Measurements from ENCODE around the gene SERPIND1.

Gene SERPIND1

DNA sequence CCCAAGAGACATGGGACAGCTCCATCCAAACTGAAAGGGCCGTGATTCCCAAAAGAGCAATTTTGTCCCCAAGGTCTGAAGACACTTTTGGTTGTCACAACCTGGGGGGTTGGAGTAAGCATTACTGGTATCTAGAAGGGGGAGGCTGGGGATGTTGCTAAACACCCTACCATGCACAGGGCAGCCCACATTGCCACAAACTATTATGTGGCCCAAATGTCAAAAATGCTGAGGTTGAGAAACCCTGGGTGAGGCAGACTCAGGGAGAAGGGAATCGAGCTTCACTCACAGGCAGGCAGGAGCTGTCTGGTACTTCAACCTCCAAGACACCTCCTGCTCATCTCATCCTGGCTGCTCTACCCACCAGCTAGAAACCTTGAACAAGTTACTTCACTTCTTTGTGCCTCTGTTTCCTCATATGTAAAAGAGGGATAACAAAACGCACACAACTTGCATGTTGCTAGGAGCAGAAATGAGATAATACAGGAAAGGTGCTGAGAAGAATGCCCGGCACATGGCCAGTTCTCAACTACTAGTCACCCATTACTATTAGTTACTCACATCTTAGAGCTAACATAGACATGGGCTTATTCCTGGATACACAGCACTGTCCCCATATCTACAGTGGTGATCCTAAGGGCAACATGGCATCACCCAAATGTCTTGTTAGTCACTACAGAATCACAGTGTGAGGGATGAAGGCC is 8.8 kb downstream of the SERPIND1 start:
- no peaks in the 10 kb centered on the region for H3K9me3 ChIP-seq (ENCODE audit: control insufficient read depth, insufficient read depth, low read length)
- no peak overlapping the region for H3K27ac ChIP-seq (ENCODE audit: low read depth, low read length)
- H3K4me2 ChIP-seq (ENCODE audit: low read length) = no peak overlapping the region
- H3K4me3 ChIP-seq (ENCODE audit: low read length) = no peak overlapping the region
- H3K9me2 ChIP-seq (replicated peaks; ENCODE audit: control insufficient read depth, low read length) = no peaks in the 10 kb centered on the region
- 0 out of 2 replicates have a peak, but pooled peaks cover 3% of the 10 kb centered on the region for H4K20me1 ChIP-seq (ENCODE audit: control insufficient read depth, insufficient read depth, low read depth, low read length)
- peaks cover 18% of the 10 kb centered on the region for H3K36me3 ChIP-seq (ENCODE audit: control insufficient read depth, low read length)
- H3K79me2 ChIP-seq (ENCODE audit: control insufficient read depth, low read length) = no peaks in the 10 kb centered on the region
- H3F3A ChIP-seq (ENCODE audit: control insufficient read depth, insufficient read depth) = no peaks in the 10 kb centered on the region; the same call in 1 of the 2 replicates
- H3K27me3 ChIP-seq (ENCODE audit: control insufficient read depth, low read length) = no peaks in the 10 kb centered on the region
- no peak for TF ChIP-seq EZH2phosphoT487 (IDR thresholded peaks at IDR 0.05; ENCODE audit: borderline replicate concordance, low read length)
- TF ChIP-seq CTCF (IDR thresholded peaks at IDR 0.05; ENCODE audit: low read depth, low read length, poor library complexity, severe bottlenecking) = no peak
- H3K4me1 ChIP-seq (ENCODE audit: control insufficient read depth, low read length) = no peaks in the 10 kb centered on the region

GRCh38 chr22:20783300-20783673 is 9.4 kb downstream of the SERPIND1 start:
- H4K20me1 ChIP-seq (ENCODE audit: control insufficient read depth, insufficient read depth, low read depth, low read length) = 0 out of 2 replicates have a peak, but pooled peaks cover 3% of the 10 kb centered on the region
- H3K4me3 ChIP-seq (ENCODE audit: low read length) = no peak overlapping the region
- no peak for TF ChIP-seq EZH2phosphoT487 (IDR thresholded peaks at IDR 0.05; ENCODE audit: borderline replicate concordance, low read length)
- no peaks in the 10 kb centered on the region for H3K4me1 ChIP-seq (ENCODE audit: control insufficient read depth, low read length)
- H3K27me3 ChIP-seq (ENCODE audit: control insufficient read depth, low read length) = no peaks in the 10 kb centered on the region
- peaks cover 23% of the 10 kb centered on the region for H3K36me3 ChIP-seq (ENCODE audit: control insufficient read depth, low read length)
- H3K27ac ChIP-seq (ENCODE audit: low read depth, low read length) = no peak overlapping the region
- H3K79me2 ChIP-seq (ENCODE audit: control insufficient read depth, low read length) = no peaks in the 10 kb centered on the region
- no peaks in the 10 kb centered on the region for H3K9me2 ChIP-seq (replicated peaks; ENCODE audit: control insufficient read depth, low read length)
- H3K4me2 ChIP-seq (ENCODE audit: low read length) = no peak overlapping the region
- H3K9me3 ChIP-seq (ENCODE audit: control insufficient read depth, insufficient read depth, low read length) = no peaks in the 10 kb centered on the region
- H3F3A ChIP-seq (ENCODE audit: control insufficient read depth, insufficient read depth) = no peaks in the 10 kb centered on the region; the same call in 1 of the 2 replicates

DNA sequence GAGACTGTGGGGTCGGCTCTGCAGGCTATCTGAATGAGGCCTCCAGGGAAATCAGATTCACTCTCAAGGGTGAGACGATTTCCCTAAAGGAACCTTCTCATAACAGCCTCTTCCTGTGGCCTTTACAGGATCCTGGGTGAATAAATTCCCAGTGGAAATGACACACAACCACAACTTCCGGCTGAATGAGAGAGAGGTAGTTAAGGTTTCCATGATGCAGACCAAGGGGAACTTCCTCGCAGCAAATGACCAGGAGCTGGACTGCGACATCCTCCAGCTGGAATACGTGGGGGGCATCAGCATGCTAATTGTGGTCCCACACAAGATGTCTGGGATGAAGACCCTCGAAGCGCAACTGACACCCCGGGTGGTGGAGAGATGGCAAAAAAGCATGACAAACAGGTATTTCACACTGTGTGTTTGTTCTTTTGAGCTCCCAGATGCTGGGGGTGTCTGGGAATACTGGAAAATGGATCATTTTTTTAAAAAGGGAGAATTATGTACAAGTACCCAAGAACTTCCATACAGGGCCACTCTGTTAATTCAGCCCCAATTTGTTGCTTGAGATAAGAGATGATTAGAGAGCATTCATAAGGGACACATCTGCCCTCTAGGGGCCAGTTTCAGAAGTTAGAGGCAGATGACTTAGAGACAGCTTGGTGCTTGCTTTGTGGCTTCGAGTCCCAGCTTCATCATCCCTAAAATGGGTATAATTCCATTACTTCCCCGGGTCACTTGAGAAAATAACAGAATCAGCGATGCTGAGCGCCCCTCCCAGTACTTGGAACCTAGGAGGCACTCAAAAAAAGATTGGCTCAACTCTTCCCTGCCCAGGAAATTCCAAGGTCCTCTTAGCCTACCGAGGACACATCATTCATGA is 10.2 kb downstream of the SERPIND1 start:
- Histone ChIP-seq H3K79me2 (ENCODE audit: control insufficient read depth, low read length) (no peaks in the 10 kb centered on the region), H3F3A (ENCODE audit: control insufficient read depth, insufficient read depth) (no peaks in the 10 kb centered on the region), H3K27ac (ENCODE audit: low read depth, low read length) (no peak overlapping the region), H3K4me3 (ENCODE audit: low read length) (no peak overlapping the region), H3K4me1 (ENCODE audit: control insufficient read depth, low read length) (no peaks in the 10 kb centered on the region), H3K27me3 (ENCODE audit: control insufficient read depth, low read length) (no peaks in the 10 kb centered on the region), H4K20me1 (ENCODE audit: control insufficient read depth, insufficient read depth, low read depth, low read length) (0 out of 2 replicates have a peak, but pooled peaks cover 3% of the 10 kb centered on the region), H3K36me3 (ENCODE audit: control insufficient read depth, low read length) (peaks cover 30% of the 10 kb centered on the region), H3K9me3 (ENCODE audit: control insufficient read depth, insufficient read depth, low read length) (no peaks in the 10 kb centered on the region), H3K4me2 (ENCODE audit: low read length) (no peak overlapping the region), H3K9me2 (replicated peaks; ENCODE audit: control insufficient read depth, low read length) (no peaks in the 10 kb centered on the region)
- peak; percentile 81 for TF ChIP-seq CTCF (IDR thresholded peaks at IDR 0.05; ENCODE audit: low read depth, low read length, poor library complexity, severe bottlenecking)
- no peak for TF ChIP-seq EZH2phosphoT487 (IDR thresholded peaks at IDR 0.05; ENCODE audit: borderline replicate concordance, low read length)

Measured in DOHH2 (cell line).